Brain microvascular endothelial cell (primary cell): ENCODE measurements around the gene DTX4.

Source experiments
- DNase-seq: peaks from one replicate; pipeline ENCODE4 v3.0.0-alpha.2; 2020
- H3K27ac ChIP-seq: fragments of 250-450 bp; sonication (Bioruptor Pico); 2 replicates; pipeline ENCODE4 v1.5.1; 2020; ENCODE audit warnings: mild to moderate bottlenecking, moderate library complexity
- H3K27me3 ChIP-seq: fragments of 250-450 bp; sonication (Bioruptor Pico); replicated peaks from 2 replicates; pipeline ENCODE4 v1.5.1; 2020; ENCODE audit warnings: mild to moderate bottlenecking
- H3K36me3 ChIP-seq: fragments of 250-450 bp; sonication (Bioruptor Pico); replicated peaks from 2 replicates; pipeline ENCODE4 v1.5.1; 2020; ENCODE audit warnings: mild to moderate bottlenecking
- H3K4me3 ChIP-seq: 2 replicates; pipeline ENCODE4 v1.5.1; 2011; ENCODE audit warnings: low read depth, mild to moderate bottlenecking, control low read depth, low read length, moderate library complexity
- CTCF ChIP-seq: IDR thresholded peaks from 2 replicates; pipeline ENCODE4 v1.5.1; 2011; ENCODE audit warnings: low read depth, mild to moderate bottlenecking, moderate library complexity, low read length, control low read depth, inconsistent platforms; ENCODE audit errors: missing control alignments
- in situ Hi-C: cut with HindIII; loops from 2 replicates; pipeline ENCODE4 v1.10.0; 2017; ENCODE audit warnings: low sequenced_read_pairs, low pct_ligation_motif_present

The DTX4 gene

GRCh38 chr11:59181746-59182456 lies 10.0 kb downstream of the DTX4 start:
- in situ Hi-C loops: no loop called here
- Histone ChIP-seq H3K27ac (no peak overlapping the region), H3K36me3 (no peaks in the 10 kb centered on the region), H3K4me3 (no peak overlapping the region), H3K27me3 (no peaks in the 10 kb centered on the region)
- no peak for TF ChIP-seq CTCF
- no peak for DNase-seq

- in situ Hi-C loops: no loop called here
- DNase-seq: no peak
- Histone ChIP-seq H3K27me3 (no peaks in the 10 kb centered on the region), H3K36me3 (no peaks in the 10 kb centered on the region), H3K4me3 (no peak overlapping the region), H3K27ac (no peak overlapping the region)
- TF ChIP-seq CTCF: peak; percentile 34
Observed at GRCh38 chr11:59182457-59183151, 10.7 kb downstream of the DTX4 start.

GRCh38 chr11:59183771-59184170 lies 11.8 kb downstream of the DTX4 start:
- Histone ChIP-seq H3K27ac (no peak overlapping the region), H3K4me3 (no peak overlapping the region), H3K36me3 (no peaks in the 10 kb centered on the region), H3K27me3 (no peaks in the 10 kb centered on the region)
- no peak for TF ChIP-seq CTCF
- in situ Hi-C loops: no loop called here
- no peak for DNase-seq

GRCh38 chr11:59184691-59185339 lies 12.9 kb downstream of the DTX4 start:
- no peak for DNase-seq

GRCh38 chr11:59185386-59185945 lies 13.5 kb downstream of the DTX4 start:
- H3K36me3 ChIP-seq: no peaks in the 10 kb centered on the region
- no peak overlapping the region for H3K4me3 ChIP-seq
- no peak for DNase-seq
- TF ChIP-seq CTCF: no peak
- no peak overlapping the region for H3K27ac ChIP-seq
- no peaks in the 10 kb centered on the region for H3K27me3 ChIP-seq
- in situ Hi-C loops: no loop called here

More at GRCh38 chr11:59184691-59185339, 12.9 kb downstream of the DTX4 start:
- H3K36me3 ChIP-seq: no peaks in the 10 kb centered on the region
- no peak for TF ChIP-seq CTCF
- no peak overlapping the region for H3K4me3 ChIP-seq
- H3K27ac ChIP-seq: no peak overlapping the region
- in situ Hi-C loops: no loop called here
- H3K27me3 ChIP-seq: no peaks in the 10 kb centered on the region
